SK-N-SH (cell line): ENCODE data around the gene STAT1.

Experiments
- CHD2 ChIP-seq: fragments of 150-350 bp; IDR thresholded peaks from 2 replicates; pipeline ENCODE4 v1.6.1; 2018; ENCODE audit warnings: low read length; ENCODE audit not compliant: partially characterized antibody
- CTCF ChIP-seq: fragments of 200-600 bp; sonication (generic); IDR thresholded peaks from 2 replicates; pipeline ENCODE4 v1.6.1; 2017; ENCODE audit warnings: antibody characterized with exemption, mild to moderate bottlenecking, moderate library complexity
- MXI1 ChIP-seq: IDR thresholded peaks from 2 replicates; pipeline ENCODE4 v1.6.1; 2012; ENCODE audit warnings: mild to moderate bottlenecking, low read depth, low read length, improper control_type of control experiment
- POLR2AphosphoS5 ChIP-seq: IDR thresholded peaks from 2 replicates; pipeline ENCODE4 v1.6.1; 2012; ENCODE audit warnings: low read depth, low read length
- REST ChIP-seq: IDR thresholded peaks from 2 replicates; pipeline ENCODE4 v1.6.1; 2012; ENCODE audit warnings: mild to moderate bottlenecking, low read depth, low read length, moderate library complexity
- RFX5 ChIP-seq: IDR thresholded peaks from 2 replicates; pipeline ENCODE4 v1.6.1; 2012; ENCODE audit warnings: mild to moderate bottlenecking, improper control_type of control experiment, low read length
- TCF12 ChIP-seq: IDR thresholded peaks from 2 replicates; pipeline ENCODE4 v1.4.0; 2012

GRCh38 chr2:190979906-190980629 lies 33.9 kb downstream of the STAT1 start:
- TF ChIP-seq CTCF (no peak), TCF12 (peak; percentile 62), POLR2AphosphoS5 (no peak), CHD2 (no peak), REST (peak; percentile 38; the same call in 1 of the 2 replicates), MXI1 (no peak), RFX5 (no peak)
